Iris pigment epithelial cell (primary cell): ENCODE results near the gene OR2T27.
A peak's percentile ranks its signal among the peaks of the same experiment; 100 is the strongest.
"Not testable (repeated sequence)": the region's sequence is repeated elsewhere in the genome, so short reads cannot be mapped to it uniquely, and the experiment has no call there.

Experiments used
- DNase-seq: peaks from one replicate; pipeline ENCODE4 v3.0.0-alpha.2; 2011; ENCODE audit warnings: low read depth

OR2T27 gene, protein sequence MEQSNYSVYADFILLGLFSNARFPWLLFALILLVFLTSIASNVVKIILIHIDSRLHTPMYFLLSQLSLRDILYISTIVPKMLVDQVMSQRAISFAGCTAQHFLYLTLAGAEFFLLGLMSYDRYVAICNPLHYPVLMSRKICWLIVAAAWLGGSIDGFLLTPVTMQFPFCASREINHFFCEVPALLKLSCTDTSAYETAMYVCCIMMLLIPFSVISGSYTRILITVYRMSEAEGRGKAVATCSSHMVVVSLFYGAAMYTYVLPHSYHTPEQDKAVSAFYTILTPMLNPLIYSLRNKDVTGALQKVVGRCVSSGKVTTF

DNA sequence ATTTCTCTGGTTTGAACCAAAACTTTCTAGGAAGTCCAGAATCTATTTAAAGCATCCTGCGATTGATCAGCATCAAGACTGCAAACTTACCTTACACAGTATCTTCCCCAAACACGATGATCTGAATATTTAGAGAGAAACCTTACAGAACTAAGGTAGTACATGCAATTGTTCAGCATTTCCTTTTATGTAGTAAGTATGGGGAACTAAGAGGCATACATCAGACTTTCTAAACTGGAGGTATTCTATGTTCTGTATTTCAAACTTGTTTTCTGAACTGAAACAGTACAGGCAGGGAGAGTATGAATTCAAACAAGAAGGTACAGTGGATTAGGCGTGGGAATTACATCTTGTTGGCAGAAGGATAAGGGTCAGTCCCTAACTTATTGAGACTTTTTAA is at the start of gene OR2T27:
Gene OR2T27, minus strand, starts transcription at position 175 of the 400 bp plus-strand sequence. CDS start 4,644 bp downstream, outside the sequence.
- not testable (repeated sequence) for DNase-seq

DNA sequence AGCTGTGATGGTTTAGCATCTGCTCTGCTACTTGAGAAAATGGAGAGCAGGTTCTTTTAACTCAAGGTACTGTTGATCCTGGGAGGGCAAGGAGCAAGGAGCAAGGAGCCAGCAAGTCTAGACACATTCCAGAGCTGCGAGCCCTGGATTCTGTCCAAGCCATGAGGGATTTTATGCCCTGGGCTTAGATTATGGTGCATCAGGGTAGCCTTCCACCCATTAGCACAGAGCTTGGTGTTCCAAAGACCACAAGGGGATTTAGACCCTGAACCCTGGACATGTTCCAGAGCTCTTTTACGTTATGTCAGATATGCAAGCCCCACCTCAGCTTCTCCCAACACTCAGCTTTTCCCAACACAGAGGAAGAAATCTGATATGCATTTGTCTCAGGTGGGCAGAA is 49.3 kb upstream of the OR2T27 start:
- DNase-seq, result no peak

DNA sequence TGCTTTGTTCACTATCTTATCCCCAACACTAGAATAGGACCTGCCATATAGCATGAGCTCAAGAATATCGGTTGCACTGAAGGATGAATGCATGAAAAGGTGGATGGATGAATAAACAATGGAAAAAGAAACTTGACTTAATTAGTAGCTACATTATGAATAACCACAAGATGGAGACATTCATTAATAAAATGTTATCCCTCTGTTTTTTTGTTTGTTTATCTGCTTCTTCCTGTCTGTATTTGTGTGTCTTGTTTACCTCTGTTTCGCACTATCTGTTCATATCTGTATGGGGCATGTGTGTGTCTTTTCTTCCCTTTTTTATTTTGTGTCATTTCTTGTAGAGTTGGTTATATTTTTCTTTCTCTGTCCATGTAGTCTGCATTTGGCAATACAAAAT is 48.3 kb upstream of the OR2T27 start:
- DNase-seq, result no peak

DNA sequence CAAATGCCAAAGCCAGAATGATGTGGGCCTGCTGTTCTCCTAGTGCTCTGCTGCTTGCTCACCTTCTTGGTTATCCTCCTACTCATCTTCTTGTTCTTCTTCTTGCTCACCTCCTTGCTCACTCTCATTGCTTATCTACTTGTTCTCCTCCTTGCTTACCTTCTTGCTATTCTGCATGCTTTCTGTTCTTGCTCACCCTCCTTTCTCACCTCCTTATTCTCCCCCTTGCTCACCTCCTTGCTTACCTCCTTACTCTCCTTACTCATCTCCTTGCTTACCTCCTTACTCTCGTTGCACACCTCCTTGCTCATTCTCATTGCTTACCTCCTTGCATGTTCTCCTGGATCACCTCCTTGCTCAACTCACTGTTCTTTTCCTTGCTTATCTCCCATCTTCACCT is 47.4 kb upstream of the OR2T27 start, which contains the start of gene OR14I1:
Gene OR14I1, minus strand, starts transcription at position 53 of the 400 bp plus-strand sequence.
- no peak for DNase-seq

DNA sequence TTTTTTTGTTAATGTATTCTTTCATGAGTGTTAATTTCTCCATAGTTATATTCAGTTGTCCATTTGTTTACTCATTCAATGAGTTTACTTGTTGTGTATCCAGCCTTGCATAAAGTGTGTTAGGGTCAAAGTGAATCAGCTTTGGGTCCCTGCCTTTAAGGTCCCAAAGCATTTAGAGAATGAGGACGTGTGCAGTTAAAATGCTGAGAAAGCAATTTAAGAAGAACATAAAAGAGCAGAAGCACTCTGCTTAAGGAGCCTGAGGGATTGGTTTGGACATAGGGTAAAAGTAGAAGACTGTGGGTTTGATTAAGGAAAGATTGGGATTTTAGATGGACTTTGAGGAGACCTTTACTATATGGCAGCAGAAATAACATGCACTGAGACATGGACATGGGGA is 43.8 kb upstream of the OR2T27 start:
- no peak for DNase-seq

DNA sequence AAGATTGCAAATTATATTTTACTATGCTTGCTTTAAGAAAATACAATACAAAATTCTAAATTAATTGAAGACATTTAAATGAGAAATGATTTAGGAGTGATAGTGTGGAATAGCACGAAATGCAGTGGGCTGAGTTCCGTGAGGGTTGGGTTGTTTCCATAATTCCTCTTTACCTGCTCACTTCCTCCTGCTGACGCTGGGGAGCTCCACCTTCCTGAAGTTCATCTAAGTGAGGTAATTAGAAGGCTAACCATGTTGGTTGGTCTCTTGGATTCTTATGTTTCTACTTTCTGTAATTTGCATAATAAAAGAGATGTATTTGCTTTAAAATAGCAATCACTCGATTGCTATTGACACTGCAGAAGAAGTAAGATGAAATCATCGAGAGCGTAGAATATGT is 42.6 kb upstream of the OR2T27 start:
- no peak for DNase-seq

DNA sequence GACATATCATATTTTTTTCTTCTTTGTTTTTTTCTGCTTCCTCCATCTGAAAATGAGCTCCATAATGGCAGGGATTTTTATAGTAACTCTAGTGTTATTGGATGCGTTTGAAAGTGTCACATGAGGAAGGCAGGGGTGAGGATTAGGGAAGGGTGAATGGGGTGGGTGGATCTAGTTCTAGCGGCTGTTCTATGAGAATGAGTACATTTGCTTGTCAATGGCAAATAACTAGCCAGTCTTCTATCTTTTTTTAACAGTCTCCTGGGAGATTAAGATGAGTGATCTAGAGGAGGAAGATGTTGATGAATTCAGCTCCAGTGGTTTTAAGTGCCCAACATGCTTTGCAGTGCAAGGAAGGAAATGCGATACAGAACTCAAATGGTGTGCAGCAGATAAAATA is 41.4 kb upstream of the OR2T27 start:
- no peak for DNase-seq

DNA sequence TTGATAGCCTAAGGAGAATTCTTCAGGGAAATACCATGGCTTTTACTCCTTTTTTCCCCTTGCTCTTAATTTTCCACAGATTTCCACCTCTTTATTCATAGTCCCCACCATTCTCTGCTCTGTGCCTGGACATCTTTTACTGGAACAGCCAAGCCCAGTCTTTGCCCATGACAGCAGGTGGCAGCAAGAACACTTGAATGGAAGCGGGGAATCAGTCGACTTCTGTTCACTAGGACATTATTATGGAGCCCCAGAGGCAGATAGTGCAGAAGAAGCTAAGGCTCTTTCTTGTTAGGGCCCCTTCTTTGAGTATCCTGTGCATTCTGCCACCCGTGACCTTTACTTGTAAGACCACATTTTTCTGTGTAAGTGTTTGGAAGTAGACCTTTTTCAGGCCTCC is 40.9 kb upstream of the OR2T27 start:
- no peak for DNase-seq

DNA sequence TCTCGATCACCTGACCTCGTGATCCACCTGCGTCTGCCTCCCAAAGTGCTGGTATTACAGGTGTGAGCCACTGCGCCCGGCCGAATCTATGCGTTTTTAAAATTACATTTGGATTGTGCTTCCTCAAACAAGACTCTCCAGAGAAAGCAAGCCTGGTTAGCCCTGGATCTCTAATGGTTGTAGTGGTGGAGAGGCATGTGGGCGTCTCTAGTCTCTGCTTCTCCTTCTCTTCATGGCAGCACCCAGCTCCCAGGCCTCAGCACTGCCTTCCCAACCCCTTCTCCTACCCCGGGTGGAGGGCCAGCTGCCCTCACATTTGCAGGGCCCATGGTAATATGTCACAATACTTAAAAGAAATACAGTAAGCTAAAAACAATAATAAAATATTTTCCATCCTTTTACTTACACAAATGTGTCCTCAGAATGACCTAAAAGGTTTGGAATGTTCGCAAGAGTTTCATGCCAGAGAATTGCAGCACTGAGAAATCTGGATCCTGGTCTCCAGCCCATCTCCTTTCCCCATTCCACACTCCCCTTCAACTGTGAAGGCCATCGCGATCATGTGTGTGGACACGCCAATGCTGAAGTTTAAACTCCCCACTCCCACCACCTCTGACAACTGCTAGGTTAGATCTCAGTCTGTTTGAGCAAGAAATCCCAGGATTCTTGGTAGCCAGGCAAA is 40.3 kb upstream of the OR2T27 start:
- DNase-seq, result peak; percentile 21

DNA sequence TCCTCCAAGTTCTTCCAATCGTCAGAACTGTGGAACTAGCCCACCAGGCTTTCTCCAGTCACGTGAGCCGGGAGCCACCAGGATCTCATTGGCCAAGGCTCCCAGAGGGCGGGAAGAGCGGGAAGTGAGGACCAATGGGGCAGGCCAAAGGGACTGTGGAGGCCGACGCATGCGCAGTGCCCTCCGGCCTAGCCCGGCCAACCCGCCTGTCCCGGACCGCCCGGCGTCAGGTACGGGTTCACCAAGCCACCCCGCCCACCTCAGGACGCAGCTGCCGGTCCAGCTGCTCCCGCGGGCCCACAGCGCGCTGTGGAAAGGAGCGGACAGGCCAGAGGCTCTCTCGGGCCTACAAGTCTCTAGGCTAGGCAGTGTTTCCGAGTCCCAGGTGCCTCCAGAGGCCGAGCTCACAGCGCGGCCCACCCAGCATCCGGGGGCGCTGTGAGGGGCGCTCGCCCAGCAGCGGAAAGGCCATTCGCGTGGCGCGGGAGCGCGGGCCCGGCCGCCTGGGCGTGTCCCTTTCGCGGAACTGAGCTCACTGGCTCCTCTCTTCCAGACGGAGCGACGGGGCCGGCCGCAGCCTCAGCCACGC is 36.3 kb upstream of the OR2T27 start:
- no peak for DNase-seq

DNA sequence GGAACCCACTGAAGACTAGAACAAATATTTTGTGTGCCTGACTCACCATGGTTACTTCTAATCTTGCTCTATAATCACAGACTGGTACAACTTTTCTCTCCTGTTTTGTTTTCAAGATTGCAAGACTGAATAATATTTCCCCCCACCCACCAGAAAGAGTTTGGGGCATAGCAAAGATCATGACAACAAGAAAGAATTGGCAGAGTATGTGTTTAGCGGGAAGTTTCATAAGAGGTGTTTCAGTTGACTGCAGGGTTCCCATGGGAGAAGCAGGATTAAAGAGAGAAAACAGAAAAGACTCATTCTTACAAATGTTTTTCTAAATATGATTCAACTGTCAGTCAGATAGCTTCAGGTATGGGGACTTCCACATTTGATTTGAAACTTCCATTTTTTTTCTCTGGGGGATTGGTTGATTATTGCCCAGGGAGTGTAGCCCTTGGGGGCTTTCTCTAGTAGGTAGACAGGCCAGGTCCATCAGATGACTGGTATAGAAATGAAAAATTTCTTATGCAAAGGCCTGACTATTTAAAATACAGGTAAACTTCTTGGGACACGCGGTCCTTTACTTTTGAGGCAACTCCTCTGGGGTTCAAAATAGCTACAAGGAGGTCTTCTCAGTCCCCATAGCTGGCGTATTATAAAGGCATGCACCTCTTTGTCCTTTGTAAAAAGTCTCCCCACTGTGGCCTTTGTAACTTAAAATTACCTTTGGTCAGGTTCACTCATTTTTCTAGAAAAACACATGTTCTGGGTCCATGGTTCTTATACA is 33.4 kb upstream of the OR2T27 start:
- no peak for DNase-seq

DNA sequence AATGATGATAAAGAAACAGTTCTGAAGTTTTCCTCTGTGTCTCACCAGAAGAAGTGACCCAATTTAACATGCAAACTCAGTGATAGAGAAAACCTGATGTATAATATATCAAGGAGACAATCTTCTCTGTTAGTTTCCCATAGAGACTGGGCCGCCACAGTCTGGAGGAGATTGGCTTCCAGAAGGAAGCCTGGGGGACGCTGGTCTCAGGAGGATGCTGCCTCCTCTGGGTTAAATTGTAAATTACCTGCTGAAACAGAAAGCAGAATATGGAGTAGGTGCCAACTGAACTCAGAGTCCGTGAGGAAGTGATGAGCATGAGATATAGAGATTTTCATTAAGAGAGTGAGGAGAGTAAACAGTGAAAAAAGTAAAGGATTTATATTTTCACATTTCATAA is 31.5 kb upstream of the OR2T27 start:
- no peak for DNase-seq

DNA sequence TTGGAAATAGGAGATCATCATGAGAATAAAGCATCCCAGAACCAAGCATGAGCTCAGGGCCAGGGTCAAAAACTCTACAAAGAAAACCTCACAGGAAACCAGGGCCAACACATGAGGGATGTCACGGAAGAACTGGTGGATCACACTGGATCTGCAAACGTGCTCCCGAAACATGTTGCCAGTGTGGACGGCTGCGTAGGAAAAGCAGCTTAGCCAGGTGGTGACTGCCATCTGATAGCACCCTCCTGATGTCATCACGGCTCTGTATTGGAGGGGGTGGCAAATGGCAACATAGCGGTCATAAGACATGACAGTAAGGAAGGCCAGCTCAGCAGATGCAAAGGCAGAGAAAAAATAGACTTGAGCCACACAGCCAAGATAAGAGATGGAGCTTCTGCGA is 26.3 kb upstream of the OR2T27 start:
- no peak for DNase-seq

DNA sequence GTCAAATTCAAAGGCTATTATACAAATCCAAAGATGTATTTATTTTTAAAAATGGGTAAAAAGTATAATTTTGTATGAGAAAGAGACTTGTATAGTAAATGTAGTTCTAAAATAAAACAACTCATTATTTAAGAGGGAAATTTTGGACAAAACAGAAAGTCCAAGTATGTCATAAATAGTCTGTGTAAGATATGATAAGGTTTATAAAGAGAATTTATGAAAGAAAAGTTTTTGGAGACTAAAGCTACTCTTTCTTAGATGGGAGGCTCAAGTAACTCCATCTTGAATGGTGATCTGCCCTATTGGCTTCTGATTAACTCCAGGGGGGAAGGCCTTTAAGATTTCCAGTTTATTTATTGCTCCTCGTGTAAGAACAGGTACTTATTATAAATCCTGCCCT is 14.7 kb upstream of the OR2T27 start:
- DNase-seq, result peak; percentile 2

DNA sequence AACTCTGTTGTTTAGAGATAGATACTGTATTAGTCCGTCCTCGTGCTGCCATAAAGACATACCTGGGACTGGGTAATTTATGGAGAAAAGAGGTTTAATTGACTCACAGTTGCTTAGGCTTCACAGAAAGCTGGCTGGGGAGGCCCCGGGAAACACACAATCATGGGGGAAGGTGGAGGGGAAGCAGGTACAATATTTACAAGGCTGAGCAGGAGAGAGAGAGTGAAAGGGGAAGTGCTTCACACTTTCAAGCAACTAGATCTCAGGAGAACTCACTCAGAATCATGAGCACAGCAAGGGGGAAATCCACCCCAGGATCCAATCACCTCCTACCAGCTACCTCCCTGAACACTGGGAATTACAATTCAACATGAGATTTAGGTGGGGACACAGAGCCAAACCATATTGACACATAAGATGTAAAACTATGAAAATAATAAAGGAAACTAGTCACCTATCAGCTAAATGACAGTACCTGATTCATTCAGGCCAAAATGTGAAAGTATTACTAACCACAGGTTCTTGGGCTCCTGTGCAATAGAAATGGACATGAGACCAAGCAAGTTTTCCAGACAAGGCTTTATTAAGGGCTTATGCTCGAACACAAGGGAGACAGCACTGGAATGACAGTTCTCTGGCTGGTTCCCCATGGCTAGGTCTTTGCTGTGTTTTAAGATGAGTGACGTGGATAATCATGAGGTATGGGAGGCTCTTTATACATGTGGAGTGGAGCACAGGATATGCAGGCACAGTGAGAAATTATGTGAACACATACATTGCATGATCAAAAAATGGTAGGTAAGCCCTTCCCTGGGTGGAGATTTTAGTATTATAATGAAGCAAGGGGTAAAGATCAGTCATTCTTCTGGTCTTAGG is 8.4 kb upstream of the OR2T27 start:
- DNase-seq, result not testable (repeated sequence)

DNA sequence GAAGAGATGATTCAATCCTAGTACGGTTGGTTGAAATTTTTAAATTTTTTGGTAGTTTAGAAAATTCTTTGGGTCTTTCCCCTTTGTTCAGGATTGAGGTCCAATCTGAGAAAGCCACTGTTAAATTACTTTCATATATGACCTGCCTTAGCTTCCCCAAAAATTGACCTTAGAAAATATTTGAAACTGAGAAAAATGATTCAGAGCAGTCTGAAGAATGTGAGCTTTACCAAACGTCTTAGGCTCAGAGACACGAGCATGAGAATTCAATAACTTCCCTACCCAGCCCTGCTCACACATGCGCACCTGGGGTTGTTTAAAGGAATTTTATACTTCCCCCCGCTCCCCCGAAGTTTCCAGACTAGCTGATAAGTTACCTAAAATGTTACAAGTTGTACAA is 1.5 kb upstream of the OR2T27 start:
- not testable (repeated sequence) for DNase-seq

DNA sequence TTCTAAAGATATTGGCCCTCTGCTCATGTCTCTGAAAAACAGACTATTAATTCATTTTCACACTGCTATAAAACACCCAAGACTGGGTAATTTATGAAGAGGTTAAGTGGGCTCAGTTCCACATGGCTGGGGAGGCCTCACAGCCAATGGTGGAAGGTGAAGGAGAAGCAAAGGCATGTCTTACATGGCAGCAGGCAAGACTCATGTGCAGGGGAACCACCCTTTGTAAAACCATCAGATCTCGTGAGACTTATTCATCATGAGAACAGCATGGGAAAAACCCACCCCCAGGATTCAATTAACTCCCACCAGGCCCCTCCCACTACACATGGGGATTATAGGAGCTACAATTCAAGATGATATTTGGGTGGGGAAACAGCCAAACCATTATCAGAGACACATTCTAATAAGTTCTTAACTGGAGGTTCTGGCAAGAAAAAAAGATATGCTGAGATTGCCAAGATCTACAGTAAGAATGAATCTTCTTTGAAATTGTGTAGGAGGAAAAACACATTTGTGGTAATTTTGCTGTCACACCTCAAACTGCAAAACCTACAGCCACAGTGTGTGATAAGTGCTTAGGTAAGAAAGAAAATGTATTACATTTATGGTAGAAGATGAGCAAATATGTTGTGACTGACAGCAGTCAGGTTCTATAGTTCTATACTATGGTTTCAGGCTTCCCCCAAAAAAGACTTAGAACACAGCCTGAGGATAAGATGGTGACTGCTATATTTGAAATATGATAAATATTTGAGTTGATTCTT is 6.4 kb downstream of the OR2T27 start:
- DNase-seq, result not testable (repeated sequence)

DNA sequence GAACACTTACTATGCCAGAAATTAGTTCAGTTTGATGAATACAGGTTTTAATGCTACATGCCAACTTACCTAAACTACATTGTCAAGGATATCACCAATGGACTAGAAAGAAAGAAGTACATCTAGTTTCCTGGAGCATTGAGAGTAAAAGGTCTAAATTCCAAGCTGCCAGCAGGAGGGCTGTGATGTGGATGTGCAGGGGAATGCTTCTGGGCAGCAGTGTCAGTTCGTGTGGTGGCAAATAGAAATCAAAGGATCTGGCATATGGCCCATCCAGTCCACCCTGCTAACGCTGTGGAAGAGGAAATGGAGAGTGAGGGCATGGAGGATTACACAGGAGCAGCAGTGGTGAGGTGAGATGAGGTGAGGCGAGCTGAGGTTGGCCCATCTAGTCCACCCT is 10.2 kb downstream of the OR2T27 start, which contains the start of gene OR2T35:
Gene OR2T35, minus strand, starts transcription at position 101 of the 400 bp plus-strand sequence. CDS start 6,020 bp downstream, outside the sequence.
- DNase-seq, result not testable (repeated sequence)

DNA sequence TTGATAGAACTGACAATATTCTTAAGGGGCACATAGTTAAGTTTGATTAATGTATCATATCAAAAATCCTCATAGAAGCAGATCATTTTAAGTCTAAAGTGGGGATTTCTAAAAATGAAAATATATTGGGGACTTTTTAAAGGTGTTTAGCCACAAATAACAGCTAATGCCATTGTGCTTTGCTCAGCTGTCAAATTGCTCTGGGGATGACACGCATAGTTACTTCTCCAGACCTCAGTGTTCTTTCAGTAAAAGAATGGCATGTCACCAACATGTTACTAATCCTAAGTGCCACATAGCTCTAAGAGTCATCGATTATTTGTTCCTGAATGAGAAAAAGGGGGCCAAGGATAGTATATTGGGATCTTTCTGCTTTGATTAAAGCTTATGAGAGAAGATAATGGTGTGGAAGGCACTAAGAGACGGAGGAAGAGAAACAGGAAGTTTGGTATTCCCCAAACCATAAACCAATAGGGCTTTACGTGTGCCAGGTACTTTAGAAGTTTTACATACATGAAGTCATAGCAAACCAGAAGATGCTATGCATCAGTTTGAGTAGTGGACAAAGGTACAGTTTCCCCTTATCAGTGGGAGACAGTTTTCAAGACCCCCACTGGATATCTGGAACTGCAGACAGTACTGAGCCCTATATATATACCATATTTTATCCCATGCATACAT is 12.2 kb downstream of the OR2T27 start:
- DNase-seq, result not testable (repeated sequence)

DNA sequence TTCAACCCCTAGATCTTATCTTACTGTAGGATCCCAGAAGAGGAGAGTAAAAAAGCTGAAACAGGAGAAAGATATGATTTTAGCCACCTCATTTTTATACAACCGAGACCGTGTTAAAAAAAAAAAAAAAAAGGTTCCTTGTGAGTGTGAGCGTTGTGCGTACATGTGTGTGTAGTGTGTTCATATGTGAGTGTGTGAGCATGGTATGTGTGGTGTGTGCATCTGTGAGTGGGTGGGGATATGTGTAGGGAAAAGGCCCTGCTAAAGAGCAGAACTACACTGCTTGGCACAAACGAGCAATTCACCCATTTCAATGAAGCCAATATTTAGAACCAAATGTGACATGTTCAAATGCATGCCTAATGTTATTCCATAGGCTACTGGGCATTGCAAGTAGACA is 13.7 kb downstream of the OR2T27 start:
- not testable (repeated sequence) for DNase-seq
